Measurements from ENCODE around the gene CAV1.

The CAV1 gene

GRCh38 chr7:116532102-116532688 is 7.4 kb downstream of the CAV1 start:
- no peak for DNase-seq

GRCh38 chr7:116534790-116535189 is 10.0 kb downstream of the CAV1 start:
- no peak for DNase-seq

DNA sequence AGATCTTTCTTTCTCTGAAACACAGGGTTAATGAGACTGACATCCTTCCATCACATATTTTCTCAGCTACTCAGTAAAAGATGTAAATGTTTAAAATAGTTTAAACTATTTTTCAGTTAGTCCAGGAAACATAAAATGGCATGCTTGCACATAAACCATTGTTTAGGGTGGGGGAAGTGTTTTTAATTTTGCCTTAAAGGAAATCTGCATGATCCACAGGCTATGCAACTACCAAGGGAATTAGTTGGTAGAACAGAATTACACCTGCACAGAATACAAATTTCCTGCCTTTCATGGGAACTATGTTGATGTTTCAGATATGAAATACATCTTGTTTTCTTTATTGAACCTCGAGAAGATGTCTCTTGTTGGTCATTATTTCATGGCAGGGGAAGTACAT is 10.6 kb downstream of the CAV1 start:
- DNase-seq = no peak

DNA sequence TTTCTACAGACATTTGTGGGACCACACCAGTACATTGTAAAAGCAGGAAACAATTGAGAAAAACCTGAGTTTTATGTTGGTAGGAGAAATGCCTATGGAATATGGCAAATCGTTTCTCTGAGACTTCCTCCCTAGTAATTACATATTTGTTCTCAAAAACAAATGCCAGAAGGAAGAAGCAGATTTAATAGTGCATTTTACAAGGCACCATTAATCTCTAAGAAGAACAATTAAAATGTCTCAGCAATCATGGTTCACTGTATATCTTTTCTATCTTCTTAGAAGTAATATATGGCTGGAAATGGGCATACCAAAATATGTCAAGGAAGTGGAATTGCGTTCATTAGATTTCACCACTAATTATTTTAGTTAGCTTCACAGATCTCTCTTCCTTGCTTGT is 13.3 kb downstream of the CAV1 start:
- no peak for DNase-seq

DNA sequence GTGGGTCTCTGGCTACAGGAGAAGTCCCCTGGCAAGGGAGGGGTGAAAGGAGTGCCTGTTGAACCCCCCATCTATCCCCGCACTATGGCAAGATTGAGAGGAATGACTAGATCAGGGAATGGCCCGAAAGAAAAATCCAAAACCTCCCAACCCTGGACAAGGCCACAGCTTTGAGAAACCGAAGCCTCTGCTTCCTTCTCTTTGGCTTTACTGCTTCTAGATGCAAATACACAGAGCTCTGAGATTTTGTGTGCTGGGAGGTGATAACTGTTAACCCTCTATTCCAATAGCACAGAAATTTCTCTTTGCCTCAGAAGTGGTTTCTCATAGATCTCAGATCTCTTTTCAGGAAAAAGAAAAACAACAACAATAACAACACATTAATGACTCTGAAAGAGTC is 15.0 kb downstream of the CAV1 start:
- no peak for DNase-seq

DNA sequence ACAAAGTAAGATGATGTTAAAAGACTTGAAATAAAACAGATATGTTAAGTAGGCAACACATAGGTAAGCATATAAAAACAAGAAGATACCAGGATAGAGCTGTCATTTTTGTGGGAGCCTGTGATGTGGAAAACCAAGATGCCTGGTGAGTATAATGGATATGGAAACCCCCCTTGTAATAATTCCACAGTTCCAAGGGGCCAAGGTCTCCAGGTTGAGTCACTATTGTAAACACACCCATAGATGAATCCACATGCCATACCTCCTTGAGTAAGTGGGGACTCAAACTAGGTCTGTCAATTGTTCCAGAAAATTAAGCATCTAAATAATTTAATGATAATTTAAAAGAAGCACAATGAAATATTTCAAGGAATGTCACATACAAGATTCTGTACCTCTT is 15.9 kb downstream of the CAV1 start:
- DNase-seq = no peak

DNA sequence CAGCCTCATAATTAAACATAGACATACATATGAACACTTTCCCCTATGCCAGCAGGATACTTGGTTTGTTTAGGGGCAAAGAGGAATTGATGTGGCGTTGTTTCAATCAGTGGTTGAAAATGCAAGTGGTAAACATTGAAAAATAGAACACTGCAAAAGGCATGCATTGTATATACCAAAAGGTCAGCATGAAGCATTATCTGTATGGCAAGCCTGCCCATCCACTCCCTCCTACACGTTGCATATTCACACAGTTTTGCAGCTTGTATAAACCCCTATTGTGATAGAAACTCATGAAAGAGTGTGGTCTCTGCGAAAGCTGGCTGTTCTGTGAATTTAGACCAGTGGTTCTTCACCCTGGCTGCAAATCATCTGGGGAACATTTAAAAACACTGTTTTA is 17.1 kb downstream of the CAV1 start:
- DNase-seq = no peak

- no peak for DNase-seq
Measured at GRCh38 chr7:116542618-116543017, 17.8 kb downstream of the CAV1 start.

GRCh38 chr7:116543664-116544063 is 18.8 kb downstream of the CAV1 start:
- no peak for DNase-seq

DNA sequence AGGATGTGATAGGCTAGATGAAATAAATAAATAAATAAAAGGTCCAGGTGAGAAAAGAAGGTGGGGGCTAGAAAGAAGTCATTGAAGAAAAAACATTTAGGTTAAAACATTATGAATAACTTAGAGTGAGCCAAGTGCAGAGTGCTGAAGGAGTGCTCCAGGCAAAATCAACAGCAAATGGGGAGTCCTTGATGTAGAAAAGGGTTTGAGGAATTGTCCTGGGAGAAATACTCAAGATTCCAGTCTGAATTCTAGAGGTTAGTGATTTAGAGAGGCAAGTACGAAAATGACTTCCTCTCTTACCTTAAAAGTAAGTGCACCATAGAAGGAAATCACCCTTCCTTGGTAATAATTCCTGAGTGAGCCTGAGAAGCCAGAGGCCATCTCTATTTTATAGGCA is 19.7 kb downstream of the CAV1 start:
- no peak for DNase-seq

GRCh38 chr7:116545411-116545993 is 20.7 kb downstream of the CAV1 start:
- no peak for DNase-seq

- DNase-seq = no peak
Measured at GRCh38 chr7:116546054-116546453, 21.2 kb downstream of the CAV1 start.

DNA sequence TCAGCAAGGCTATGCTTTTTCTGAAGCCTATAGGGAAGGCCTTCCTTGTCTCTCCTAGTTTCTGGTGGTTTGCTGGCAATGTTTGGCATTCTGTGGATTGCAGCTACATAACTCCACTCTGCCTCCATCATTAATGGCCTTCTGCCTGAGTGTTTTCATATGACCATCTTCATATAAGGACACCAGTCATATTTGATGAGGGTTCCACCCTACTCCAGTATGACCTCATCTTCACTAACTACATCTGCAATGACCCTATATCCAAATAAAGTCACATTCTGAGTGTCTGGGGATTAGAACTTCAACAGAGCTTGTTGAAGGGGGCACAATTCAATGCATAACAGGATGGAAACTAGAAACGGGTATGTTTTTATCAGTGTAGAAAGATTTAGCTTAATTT is 22.1 kb downstream of the CAV1 start:
- DNase-seq = no peak

- DNase-seq = no peak
Measured at GRCh38 chr7:116547347-116547746, 22.5 kb downstream of the CAV1 start.

- DNase-seq = no peak
Measured at GRCh38 chr7:116548506-116548905, 23.7 kb downstream of the CAV1 start.

DNA sequence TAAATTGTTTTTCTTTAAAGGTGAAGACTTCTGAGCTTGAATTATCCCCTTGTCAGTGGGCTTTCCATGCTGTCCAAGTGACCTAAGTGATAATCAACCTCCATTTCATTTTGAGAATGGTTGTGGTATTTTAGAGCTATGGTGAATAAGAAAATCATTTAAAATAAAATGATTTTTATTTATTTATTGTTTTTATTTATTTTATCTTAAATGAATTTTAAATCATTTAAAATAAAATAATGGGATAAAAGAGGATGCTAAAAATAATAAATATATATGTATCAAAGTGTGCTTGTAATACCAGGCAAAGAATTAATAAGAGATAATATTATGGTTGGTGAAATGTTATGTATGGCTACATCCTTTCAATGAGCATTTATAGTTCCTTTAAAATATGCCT is 24.5 kb downstream of the CAV1 start:
- no peak for DNase-seq

GRCh38 chr7:116551692-116552091 is 26.9 kb downstream of the CAV1 start:
- DNase-seq = no peak

GRCh38 chr7:116552602-116553001 is 27.8 kb downstream of the CAV1 start:
- DNase-seq = no peak

- DNase-seq = no peak
Measured at GRCh38 chr7:116553168-116553964, 28.5 kb downstream of the CAV1 start.

- no peak for DNase-seq
Measured at GRCh38 chr7:116554436-116554835, 29.6 kb downstream of the CAV1 start.

DNA sequence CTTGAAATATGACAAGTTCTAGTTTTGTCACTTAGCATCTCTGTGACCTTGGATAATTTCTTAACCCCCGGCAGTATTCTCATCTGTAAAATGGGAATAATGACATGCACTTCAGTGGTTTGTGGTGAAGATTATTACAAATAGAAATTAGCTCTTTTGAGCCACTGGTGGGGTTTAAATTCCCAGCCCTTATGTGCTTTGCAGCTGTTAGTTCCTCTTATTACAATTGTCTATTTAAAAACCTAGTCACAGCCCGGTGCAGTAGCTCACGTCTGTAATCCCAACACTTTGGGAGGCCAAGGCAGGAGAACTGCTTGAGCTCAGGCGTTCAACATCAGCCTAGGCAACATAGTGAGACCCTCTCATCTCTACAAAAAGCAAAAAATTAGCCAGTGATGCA is 30.1 kb downstream of the CAV1 start:
- no peak for DNase-seq

GRCh38 chr7:116557066-116557585 is 32.3 kb downstream of the CAV1 start:
- no peak for DNase-seq

- DNase-seq = no peak
Measured at GRCh38 chr7:116557901-116558300, 33.1 kb downstream of the CAV1 start.
